ENCODE measurements around the gene SYNGAP1.

SYNGAP1 gene

DNA sequence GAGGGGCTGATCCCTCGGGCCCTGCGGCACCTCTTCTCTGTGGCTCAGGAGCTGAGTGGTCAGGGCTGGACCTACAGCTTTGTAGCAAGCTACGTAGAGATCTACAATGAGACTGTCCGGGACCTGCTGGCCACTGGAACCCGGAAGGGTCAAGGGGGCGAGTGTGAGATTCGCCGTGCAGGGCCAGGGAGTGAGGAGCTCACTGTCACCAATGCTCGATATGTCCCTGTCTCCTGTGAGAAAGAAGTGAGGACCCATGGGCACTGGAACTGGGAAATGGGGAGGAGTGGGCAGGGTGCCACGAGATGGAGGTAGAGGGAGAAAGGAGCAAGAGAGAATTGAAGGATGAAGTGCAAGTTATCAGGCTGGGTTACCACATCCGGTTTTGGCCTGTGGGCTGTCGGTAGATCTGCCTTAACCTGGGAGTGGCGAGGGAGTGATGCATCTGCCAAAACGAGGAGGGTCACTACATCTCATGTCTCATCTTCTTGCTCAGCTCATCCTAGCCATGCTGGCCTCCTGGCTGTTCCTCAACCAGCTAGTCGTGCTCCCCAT lies 14.4 kb upstream of the SYNGAP1 start:
- ChIA-PET POLR2A (no interaction called here), CTCF (interaction anchor here (0.9 to 1.0 kb wide), 3 partner anchors 10 to 15 kb away, joined by 5 read pairs; partner anchors contain the start of gene CUTA)
- TF ChIP-seq, protein P1, sequence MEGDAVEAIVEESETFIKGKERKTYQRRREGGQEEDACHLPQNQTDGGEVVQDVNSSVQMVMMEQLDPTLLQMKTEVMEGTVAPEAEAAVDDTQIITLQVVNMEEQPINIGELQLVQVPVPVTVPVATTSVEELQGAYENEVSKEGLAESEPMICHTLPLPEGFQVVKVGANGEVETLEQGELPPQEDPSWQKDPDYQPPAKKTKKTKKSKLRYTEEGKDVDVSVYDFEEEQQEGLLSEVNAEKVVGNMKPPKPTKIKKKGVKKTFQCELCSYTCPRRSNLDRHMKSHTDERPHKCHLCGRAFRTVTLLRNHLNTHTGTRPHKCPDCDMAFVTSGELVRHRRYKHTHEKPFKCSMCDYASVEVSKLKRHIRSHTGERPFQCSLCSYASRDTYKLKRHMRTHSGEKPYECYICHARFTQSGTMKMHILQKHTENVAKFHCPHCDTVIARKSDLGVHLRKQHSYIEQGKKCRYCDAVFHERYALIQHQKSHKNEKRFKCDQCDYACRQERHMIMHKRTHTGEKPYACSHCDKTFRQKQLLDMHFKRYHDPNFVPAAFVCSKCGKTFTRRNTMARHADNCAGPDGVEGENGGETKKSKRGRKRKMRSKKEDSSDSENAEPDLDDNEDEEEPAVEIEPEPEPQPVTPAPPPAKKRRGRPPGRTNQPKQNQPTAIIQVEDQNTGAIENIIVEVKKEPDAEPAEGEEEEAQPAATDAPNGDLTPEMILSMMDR (IDR thresholded peaks at IDR 0.05; ENCODE audit: control extremely low read depth, extremely low read depth, low read depth, missing control alignments) = no peak
- no peak for DNase-seq (ENCODE audit: extremely low spot score)

DNA sequence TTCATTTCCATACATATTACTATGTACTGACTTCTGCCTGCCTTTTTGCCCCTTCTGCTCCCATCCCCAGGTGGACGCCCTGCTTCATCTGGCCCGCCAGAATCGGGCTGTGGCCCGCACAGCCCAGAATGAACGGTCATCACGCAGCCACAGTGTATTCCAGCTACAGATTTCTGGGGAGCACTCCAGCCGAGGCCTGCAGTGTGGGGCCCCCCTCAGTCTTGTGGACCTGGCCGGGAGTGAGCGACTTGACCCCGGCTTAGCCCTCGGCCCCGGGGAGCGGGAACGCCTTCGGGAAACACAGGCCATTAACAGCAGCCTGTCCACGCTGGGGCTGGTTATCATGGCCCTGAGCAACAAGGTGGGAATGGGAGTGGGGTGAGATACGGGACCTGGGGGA lies 13.7 kb upstream of the SYNGAP1 start:
- TF ChIP-seq, protein P1 (IDR thresholded peaks at IDR 0.05; ENCODE audit: control extremely low read depth, extremely low read depth, low read depth, missing control alignments) = no peak
- POLR2A ChIA-PET = no interaction called here
- no peak for DNase-seq (ENCODE audit: extremely low spot score)
- CTCF ChIA-PET = interaction anchor here (0.9 to 1.0 kb wide), 3 partner anchors 10 to 15 kb away, joined by 5 read pairs; partner anchors contain the start of gene CUTA

DNA sequence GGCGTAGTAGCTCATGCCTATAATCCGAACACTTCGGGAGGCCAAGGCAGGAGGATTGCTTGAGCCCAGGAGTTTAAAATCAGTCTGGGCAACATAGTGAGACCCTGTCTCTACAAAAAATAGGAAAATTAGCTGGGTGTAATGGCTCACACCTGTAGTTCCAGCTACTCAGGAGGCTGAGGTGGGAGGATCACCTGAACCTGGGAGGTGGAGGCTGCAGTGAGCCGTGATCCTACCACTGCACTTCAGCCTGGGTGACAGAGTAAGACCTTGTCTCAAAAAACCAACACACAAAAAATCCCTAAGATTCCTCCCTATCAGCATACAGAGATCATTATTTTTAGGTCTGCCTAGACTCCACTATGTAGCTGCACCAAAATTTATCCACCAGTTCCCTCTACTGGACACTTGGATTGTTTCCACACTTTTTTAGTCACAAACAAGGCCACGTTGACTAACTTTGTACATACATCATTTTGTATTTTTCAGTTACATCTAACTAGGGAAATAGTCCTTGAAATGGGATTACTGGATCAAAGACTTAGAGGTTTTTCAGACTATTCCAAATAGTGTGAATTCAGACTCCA lies 12.6 kb upstream of the SYNGAP1 start:
- ChIA-PET CTCF (interaction anchor here (0.9 to 1.8 kb wide), 5 partner anchors 9 to 108 kb away, joined by 3 to 5 read pairs (median 4); no protein-coding TSS in a partner anchor), POLR2A (no interaction called here)
- TF ChIP-seq, protein P1 (IDR thresholded peaks at IDR 0.05; ENCODE audit: control extremely low read depth, extremely low read depth, low read depth, missing control alignments) = peak; percentile 11
- DNase-seq (ENCODE audit: extremely low spot score) = no peak

DNA sequence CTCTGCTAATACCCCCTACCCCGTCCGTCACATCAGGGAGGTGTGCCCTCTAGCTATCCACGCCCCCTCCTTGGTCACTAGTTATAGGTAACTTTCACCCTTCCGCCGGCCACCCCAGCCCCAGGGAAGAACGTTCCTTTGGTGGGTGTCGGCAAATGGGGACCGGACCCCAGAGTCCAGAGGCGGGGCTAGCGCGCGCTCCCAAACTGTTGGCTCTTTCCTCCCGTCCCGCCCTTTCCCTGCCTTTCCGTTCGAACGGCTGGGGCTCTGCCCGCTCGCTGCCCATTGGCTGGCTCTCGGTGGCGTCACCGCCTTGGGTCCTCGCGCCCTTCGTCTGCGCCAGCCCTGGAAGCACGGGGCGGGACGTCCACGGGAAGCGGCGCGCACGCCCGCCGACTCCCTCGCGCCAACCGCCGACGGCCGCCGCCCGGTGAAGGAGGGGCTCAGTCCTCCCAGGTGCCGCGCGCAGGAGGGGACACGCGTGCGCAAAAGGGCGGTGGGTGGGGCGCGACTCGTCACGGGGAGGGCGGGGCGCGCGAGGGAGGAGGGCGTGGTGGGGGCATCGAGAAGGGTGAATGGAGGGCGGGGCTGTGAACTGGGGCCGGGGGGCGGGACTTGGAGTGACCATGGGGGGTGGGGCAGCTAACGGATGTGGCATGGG lies 9.7 kb upstream of the SYNGAP1 start:
- CTCF ChIA-PET = interaction anchor here (0.8 to 1.8 kb wide), 5 partner anchors 9 to 17 kb away, joined by 3 to 6 read pairs (median 5); no protein-coding TSS in a partner anchor
- TF ChIP-seq, protein P1 (IDR thresholded peaks at IDR 0.05; ENCODE audit: control extremely low read depth, extremely low read depth, low read depth, missing control alignments) = no peak
- DNase-seq (ENCODE audit: extremely low spot score) = peak; percentile 99
- POLR2A ChIA-PET = no interaction called here

DNA sequence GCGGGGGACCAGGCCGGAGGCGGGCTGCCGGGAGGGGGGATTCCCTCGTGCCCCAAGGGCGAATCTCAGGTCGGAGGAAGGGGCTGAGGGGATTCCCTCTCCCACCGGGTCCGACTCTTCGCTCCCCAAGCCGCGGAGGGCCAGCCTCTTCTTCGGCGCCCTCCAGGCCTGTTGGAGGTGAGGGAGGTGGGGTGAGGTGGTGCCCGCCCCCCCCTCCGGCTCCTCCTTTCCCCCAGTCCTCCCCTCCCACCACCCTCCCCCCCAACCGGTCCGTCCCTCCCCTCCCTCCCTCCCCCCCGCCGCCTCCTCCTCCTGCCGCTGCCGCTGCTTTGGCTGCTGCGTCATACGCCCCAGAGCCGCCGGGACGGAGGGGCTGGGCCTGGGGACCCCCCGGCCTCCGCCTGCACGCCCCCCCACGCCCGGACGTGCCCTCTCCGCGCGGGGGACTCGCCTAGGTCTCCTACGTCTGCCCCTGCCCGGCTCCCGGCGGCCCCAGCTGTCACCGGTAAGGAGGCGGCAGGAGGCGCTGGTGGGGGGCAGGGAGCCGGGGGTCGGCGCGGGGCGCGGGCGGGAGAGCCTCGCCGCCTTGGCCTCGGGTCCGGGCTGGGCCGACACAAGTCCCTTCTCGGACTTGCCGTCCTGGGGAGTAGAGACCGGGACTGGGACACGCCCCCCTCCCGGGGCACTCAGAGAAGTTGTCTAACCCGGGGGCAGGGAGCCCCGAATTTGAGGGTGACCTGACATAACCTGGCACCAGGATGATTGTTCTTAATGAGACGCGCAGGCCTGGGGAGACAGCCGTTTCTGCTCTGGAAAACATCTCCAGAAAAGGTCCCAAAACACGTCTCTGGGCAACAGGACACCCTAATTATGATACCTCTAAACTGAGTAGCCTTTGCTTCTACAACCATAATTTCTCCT lies 8.9 kb upstream of the SYNGAP1 start, which contains the start of gene PHF1:
TSS of gene PHF1 (plus strand) at position 304 of the 921 bp plus-strand sequence. CDS start 1,250 bp downstream, outside the sequence.
- TF ChIP-seq, protein P1 (IDR thresholded peaks at IDR 0.05; ENCODE audit: control extremely low read depth, extremely low read depth, low read depth, missing control alignments) = peak; percentile 11
- DNase-seq (ENCODE audit: extremely low spot score) = peak; percentile 85
- ChIA-PET CTCF (interaction anchor here (1.5 to 1.8 kb wide), 3 partner anchors 11 to 18 kb away, joined by 3 to 6 read pairs (median 5); no protein-coding TSS in a partner anchor), POLR2A (no interaction called here)

DNA sequence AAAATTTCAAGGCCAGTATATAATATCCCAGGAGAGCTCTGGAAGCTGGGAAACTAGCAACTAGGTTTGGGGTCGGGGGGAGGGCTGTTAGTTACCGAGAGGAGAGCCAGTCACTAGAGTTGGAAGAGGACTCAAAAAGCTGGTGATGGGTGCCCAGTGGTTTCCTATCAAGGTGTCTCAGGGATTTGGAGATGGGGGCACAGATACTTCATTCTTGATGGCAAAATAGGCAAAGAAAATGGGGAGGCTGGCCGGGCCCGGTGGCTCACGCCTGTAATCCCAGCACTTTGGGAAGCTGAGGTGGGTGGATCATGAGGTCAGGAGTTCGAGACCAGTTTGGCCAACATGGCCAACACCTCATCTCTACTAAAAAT lies 8.2 kb upstream of the SYNGAP1 start:
- DNase-seq (ENCODE audit: extremely low spot score) = no peak
- ChIA-PET POLR2A (no interaction called here), CTCF (interaction anchor here (1.5 to 1.7 kb wide), 2 partner anchors 11 to 14 kb away, joined by 5 to 6 read pairs; no protein-coding TSS in a partner anchor)
- TF ChIP-seq, protein P1 (IDR thresholded peaks at IDR 0.05; ENCODE audit: control extremely low read depth, extremely low read depth, low read depth, missing control alignments) = no peak

All from GM10248 (cell line).